Cardiac septum (tissue), 1 donor: ENCODE measurements around the gene HACE1. TPM values are rescaled to one million over a fixed set of nuclear protein-coding genes. Genes with fewer than 3 reads are reported as not detected.
"Not testable (repeated sequence)": the region's sequence is repeated elsewhere in the genome, so short reads cannot be mapped to it uniquely, and the experiment has no call there.

Source experiments
- DNase-seq: peaks from one replicate; pipeline ENCODE4 v3.0.0-alpha.2; 2020; ENCODE audit warnings: low spot score
- intact Hi-C: fragments of 100-400 bp; cut with DNase I; formaldehyde crosslinking; loops from one replicate; pipeline ENCODE4 v1.14.0; 2022
- long read RNA-seq: library from polyadenylated mRNA; unstranded; transcript quantifications from one replicate; pipeline ENCODE4 v2.0.0, GENCODE V29; 2021
- total RNA-seq: library from RNA; stranded (reverse); fragmentation: NEBNext Ultra II Directional; extraction: Animal tissue kit (Norgen Biotek cat#: 25700); gene quantifications from one replicate; pipeline ENCODE4 v1.2.1, GENCODE V29; 2021
- donor health status: DM: no; HTN: no; CAD: no.

Gene HACE1, protein sequence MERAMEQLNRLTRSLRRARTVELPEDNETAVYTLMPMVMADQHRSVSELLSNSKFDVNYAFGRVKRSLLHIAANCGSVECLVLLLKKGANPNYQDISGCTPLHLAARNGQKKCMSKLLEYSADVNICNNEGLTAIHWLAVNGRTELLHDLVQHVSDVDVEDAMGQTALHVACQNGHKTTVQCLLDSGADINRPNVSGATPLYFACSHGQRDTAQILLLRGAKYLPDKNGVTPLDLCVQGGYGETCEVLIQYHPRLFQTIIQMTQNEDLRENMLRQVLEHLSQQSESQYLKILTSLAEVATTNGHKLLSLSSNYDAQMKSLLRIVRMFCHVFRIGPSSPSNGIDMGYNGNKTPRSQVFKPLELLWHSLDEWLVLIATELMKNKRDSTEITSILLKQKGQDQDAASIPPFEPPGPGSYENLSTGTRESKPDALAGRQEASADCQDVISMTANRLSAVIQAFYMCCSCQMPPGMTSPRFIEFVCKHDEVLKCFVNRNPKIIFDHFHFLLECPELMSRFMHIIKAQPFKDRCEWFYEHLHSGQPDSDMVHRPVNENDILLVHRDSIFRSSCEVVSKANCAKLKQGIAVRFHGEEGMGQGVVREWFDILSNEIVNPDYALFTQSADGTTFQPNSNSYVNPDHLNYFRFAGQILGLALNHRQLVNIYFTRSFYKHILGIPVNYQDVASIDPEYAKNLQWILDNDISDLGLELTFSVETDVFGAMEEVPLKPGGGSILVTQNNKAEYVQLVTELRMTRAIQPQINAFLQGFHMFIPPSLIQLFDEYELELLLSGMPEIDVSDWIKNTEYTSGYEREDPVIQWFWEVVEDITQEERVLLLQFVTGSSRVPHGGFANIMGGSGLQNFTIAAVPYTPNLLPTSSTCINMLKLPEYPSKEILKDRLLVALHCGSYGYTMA
- 8.0 TPM for total RNA-seq
- long read RNA-seq, full-length matches to known transcripts, result 10 of 12 reads
- long read RNA-seq, partial matches to known transcripts, result 0 of 12 reads
- long read RNA-seq, other reads (novel, unspliced or antisense), result 2 of 12 reads

DNA sequence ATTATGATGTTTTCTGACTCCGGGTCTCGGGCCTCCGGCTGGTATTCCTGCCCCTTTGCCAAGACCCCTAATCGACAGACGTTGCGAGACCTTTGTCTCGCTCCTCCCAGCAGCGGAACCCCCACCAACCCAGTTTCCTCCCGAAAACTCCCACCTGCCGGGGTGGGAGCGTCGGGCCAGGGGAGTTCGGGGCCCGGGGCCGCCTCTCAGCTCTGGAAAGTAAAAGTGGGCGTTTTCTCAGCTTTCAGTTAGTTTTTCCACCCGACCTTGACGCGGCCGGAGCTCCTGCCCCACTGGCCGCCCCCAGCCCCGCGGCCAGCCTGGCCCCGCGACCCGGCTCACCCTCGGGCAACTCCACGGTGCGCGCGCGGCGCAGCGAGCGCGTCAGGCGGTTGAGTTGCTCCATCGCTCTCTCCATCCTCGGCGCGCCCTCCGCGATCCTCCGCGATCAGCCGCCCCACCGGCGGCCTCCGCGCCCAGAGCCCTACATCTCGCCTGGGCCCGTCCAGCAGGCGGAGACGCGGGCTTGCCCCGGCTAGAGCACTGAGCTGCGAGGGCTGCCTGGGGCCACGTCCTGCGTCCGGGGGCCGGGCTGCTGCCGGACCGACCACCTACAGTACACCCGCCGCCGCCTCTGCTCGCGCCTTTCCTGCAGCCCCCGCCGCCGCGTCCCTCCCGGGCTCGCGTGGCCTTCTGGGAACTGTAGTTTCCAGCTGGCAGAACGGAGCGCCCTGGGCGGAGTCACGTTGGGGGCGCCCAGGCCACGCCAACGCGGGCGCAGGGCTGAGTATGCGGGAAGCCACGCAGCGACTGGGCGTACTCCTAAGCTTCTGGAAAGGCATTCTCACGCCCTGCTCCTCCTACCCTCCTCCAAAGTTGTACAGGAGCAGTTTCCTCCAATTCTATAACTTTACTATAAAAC lies at the start of gene HACE1:
HACE1 (minus strand) TSS at position 695 of the 922 bp plus-strand sequence; CDS start at position 418, 277 bp downstream.
- intact Hi-C loops, result no loop called here
- peak; percentile 94 for DNase-seq

DNA sequence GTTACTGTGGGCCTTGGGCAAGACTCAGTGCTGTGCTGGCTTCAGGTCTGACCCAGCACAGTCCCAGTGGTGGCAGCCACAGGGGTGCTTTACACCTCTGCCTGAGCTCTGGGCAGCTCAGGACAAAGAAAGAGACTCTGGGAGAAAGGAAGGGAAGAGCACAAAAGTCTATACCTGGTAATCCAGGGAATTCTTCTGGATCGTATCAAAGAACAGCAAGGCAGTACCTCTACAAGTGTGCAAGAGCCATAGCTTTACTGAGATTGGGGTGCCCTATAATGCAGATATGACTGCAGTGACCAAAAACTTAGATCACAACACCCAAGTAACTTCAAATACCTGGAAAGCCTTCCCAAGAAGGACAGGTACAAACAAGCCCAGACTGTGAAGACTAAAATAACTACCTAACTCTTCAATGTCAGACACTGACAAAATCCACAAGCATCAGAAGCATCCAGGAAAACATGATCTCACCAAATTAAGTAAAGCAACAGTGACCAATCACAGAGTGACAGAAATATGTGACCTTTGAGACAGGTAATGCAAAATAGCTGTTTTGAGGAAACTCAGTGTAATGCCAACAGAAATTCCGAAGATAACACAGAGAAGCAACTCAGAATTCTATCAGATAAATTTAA lies 49.3 kb upstream of the HACE1 start:
- no peak for DNase-seq
- intact Hi-C loops, result no loop called here

DNA sequence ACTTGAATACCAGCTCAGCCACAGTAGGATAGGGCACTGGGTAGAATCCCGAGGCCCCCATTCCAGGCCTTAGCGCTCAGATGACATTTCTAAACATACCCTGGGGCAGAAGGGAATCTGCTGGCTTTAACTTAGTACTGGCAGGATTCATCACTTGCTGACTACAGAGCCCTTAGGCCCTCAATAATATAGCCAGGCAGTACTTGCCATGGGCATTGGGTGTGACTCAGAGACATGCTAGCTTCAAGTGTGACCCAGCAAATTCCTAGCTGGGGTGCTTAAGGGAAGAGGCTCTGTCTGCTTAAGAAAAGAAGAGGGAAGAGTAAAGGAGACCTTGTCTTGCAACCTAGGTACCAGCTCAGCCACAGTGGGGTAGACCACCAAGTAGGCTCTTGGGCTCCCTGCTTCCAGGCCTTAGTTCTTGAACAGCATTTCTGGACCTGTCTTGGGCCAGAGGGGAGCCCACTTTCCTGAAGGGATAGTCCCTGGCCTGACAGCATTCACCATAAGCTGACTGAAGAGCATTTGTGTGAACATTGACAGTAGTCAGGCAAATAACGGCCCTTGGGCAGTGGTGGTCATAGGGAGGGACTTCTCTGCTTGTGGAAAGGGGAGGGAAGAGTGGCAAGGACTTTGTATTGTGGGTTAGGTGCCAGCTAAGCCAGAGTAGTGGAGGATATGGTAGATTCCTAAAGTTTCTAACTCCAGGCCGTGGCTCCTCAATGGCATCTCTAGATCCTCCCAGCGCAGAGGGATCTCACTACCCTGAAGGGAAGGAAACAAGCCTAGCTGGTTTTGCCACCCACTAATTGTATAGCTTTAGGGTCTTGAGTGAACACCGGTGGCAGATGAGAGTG lies 48.5 kb upstream of the HACE1 start:
- intact Hi-C loops, result no loop called here
- no peak for DNase-seq

DNA sequence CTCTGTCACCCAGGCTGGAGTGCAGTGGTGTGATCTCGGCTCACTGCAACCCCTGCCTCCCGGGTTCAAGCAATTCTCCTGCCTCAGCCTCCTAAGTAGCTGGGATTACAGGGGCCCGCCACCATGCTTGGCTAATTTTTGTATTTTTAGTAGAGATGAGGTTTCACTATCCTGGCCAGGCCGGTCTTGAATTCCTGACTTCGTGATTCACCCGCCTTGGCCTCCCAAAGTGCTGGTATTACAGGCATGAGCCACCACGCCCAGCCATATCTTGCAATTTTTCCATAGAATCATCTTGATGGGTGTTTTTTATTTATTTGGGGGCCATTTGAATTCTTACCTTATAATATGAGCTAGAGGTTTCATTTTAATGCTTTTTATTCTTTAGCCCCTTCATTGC lies 39.2 kb upstream of the HACE1 start:
- DNase-seq, intact Hi-C loops: not testable (repeated sequence)

DNA sequence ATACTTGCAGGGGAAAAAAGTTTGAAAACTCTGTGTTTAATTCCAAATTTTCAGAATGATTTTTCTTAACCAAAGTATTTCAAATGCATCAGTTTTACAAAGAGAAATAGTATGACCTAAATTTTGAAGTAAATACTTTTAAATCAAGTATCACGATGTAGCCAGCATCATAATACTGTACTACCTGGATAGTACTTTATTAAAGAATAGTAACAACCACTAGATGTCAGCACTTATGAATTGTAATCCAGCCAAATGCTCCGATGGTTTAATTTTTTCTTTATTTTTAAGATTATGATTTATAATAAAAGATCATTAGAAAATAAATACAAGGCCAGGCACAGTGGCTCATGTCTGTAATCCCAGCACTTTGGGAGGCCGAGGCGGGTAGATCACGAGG lies 37.2 kb upstream of the HACE1 start:
- intact Hi-C loops, result no loop called here
- DNase-seq, result no peak

DNA sequence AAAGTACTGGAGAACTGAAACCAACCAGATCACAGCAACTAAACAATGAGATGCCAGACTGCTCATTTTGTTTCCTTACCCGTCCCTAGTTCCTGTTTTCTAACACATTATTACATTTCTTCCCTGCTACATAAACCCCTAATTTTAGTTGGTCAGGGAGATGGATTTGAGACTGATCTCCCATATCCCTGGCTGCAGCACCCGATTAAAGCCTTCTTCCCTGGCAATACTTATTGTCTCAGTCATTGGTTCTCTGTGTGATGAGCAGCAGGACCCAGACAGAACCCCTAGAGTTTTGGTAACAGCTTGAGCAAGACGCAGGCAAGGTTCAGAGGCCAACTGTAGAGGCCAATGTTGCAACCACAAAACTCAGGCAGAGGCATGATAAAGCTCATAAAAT lies 28.3 kb upstream of the HACE1 start:
- no peak for DNase-seq
- intact Hi-C loops, result no loop called here

DNA sequence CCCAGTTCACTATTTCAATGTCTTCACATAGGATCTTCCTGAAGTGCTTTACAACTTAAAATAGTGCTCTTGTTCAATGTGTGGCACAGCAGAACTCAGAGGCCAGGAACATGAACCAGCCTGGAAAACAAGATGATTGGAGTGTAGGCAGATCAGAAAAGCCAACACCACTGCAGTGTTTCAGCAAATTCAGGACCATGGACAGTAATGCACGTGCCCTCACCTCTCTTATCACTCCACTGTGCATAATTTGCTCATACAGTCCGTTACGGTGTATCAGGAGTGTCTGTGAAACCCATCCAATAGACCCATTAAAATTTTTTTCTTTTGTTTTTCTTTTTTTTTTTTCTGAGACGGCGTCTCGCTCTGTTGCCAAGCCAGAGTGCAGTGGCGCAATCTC lies 27.6 kb upstream of the HACE1 start:
- intact Hi-C loops, result no loop called here
- DNase-seq, result no peak

DNA sequence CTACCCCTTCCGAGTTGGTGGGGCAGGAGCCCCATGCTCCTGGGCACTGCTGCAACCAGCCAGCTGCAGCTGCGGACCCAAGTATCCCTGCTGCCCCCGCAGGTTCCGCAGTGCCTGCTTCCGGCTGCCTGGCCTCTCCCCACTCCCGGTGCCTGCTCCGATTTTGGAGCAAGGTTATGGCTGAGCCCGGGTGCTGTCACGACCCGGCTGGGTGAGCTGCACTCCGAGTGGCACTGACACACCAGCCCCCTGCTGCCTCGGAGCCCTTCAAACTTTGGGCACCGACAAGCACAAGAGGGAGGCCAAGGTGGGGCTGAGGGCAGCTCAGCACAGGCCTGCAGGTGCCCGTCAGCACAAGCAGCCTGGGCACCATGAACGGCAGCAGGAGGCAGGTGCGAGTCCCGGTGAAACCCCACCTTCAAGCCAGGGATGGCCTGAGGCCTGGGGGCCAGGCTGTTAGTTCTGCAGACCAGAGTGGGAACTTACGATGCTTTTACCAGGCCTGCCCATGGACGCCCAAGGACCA lies 25.9 kb upstream of the HACE1 start:
- intact Hi-C loops, result no loop called here
- DNase-seq, result no peak

DNA sequence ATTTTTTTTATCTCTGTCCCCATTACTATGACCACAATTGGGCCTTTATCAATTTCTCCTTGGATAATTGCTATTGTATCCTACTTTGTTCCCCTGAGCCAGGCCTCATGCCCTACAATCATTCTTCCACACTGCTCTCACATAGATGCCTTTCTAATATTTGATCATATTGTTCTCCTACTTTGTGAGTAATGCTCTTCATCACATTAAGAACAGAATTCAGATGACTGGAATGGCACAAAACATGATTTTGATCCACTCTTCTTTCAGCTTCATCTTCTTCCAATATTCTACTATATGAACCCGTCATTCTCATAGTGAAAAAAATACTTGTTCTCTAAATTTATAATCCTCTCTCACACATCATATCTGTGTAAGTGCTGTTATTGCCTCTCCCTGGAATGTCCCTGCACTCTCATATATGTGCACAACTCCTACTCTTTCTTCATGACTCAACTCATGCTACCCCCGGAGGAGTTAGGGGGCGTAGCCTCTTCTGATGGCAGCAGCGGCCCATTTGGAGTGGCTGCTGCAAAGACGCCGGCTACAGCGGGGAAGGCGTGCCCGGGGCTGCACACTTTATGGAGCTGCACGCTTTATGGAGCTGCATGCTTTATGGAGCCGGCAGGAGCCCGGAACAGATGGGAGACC lies 25.3 kb upstream of the HACE1 start:
- intact Hi-C loops, result no loop called here

DNA sequence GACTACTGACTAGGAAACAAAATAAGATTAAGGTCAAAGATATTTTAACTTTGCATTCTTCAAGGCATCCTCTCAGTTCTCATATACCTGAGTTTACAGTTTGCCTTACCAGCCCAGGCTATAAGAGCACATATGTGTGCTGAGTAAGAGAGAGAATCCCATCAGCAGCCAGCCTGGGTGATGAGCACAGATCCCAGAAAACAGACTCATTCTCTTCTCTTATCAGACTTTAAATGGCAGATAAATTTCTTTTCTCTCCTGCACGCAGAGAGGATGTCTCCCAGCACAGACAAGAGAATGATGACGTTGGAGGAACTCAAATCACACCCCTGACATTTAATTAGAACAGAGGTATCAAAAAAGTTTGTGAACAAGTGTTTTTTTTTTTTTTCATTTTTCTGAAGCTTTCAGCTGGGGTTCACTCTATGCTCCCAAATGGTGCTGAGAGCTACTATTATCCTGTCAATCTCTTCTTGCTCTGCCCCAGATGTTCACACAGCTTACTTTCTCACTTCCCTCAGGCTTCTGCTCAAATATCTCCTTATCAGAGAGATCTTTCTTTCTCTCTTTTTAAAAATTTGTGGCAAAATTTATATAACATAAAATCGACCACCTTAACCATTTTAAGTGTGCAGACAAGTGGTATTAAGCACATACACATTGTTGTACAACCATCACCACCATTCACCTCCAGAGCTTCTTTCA lies 22.4 kb upstream of the HACE1 start:
- DNase-seq, result no peak
- intact Hi-C loops, result no loop called here

More for the DNA sequence above, 25.3 kb upstream of the HACE1 start:
- no peak for DNase-seq

DNA sequence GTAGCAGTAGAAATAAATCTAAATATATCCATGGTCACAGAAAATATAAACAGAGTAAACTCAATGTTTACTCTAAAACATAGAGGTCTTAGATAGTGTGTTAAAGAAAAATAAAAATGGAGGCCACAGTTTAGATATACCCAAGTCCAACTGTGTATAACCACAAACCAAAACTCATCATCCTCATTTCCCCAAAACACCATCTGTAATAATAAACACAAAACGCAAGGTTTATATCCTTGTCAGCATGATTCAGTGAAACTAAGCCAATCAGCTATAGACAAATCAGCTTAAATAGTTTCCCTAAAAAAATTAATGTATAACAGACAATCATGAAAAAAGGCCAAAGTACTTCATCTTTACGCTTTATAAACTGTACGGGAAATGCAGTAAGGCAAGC lies 2.7 kb upstream of the HACE1 start:
- no peak for DNase-seq
- intact Hi-C loops, result no loop called here

DNA sequence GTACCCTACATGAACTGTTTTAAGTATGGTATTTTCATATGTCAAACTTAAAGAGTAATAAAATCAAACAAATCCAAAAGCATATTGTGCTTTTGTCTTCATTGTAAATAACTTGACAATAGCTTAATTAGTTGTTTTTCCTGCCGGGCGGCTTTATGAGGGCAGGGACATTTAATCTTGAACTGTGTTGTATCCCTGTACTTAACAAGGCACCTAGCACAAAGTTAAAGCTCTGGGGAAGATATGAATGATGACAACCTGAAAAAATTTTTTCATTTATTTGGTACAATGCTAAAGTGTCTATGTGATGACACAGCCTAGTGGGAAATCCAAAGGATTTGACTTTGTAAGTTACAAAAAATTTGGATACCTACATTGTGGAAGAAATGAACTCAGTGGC lies 502 bp upstream of the HACE1 start:
- intact Hi-C loops, result no loop called here
- DNase-seq, result no peak

DNA sequence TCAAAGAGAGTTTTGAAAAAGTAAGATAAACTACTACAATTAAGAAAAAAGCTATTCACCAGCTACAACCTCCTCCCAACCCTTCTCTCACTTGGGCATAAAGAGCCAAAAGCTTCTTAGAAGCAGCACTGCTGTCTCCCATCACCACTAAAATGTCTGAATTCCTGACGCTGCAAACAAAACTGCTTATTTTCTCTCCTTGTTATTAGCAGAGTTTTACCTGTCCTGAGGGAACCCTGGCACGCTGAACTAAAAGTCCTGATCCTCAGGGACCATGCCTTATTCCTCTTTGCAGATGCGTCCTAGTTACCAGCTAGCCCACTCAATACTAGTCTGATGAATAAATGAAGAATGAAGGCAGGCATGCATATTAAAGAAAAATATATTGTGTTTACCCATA lies 1.1 kb downstream of the HACE1 start:
- DNase-seq, result no peak
- intact Hi-C loops, result no loop called here

DNA sequence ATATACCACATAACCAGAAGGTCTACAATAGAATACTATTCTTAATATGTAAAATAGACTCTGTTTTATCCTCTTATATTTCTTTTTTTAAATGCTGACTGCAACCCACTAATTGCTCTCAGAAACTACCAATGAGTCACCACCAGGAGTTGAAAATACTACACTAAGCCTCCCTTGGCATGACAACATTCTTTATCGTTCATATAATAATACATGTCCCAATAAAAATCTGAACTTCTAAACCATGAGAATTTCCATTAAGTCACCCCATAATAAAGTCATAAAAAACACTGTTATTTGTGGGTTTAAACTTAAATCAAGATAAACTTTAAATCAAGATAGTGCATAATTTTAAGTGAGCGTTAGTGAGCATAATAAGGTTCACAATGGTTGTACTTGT lies 4.2 kb downstream of the HACE1 start:
- intact Hi-C loops, result no loop called here
- DNase-seq, result no peak

DNA sequence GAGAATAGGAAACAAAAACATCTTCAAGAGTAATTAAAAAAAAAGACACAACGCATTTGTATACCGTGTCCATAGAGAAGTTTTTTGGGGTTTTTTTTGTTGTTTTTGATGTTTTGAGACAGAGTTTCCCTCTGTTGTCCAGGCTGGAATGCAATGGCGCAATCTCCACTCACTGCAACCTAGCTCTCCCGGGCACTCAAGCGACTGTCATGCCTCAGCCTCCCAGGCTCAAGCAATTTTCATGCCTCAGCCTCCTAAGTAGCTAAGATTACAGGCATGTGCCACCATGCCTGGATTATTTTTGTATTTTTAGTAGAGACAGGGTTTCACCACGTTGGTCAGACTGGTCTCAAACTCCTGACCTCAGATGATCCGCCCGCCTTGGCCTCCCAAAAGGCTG lies 12.0 kb downstream of the HACE1 start:
- DNase-seq, intact Hi-C loops: not testable (repeated sequence)

DNA sequence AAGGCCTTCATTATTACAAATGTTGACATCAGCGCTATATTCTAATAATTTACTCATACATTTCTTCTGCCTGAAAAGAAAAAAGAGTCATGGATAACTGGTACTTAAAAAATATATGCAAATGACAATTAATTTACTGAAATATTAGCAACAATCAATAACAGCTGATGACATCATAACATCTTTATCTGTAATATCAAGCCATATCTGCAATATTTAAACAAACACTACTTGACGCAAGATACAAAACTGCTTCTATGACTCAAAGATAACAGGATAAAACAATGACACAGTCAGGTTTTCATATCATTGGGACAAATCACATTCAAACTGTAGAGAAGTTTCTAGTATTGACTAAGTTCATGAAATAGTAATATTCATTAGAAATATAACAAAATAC lies 16.5 kb downstream of the HACE1 start:
- intact Hi-C loops, result no loop called here
- no peak for DNase-seq

DNA sequence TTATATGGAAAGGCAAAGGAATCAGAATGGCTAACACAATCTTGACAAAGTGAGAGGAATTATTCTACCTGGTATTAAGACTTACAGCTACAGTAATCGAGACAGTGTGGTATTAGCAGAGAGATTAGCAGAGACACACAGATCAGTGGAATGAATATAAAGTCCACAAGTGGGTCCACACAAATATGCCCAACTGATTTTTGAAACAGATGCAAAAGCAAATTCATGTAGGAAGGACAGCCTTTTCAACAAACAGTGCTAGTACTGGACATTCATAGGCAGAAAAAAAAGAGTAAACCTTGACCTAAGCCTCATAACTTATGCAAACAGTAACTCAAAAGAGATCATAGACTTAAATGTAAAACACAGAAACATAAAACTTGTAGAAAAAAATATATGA lies 22.6 kb downstream of the HACE1 start:
- intact Hi-C loops, result no loop called here
- no peak for DNase-seq
